ENCODE measurements around the gene TMEM191C. TPM values are rescaled to one million over a fixed set of nuclear protein-coding genes. Genes with fewer than 3 reads are reported as not detected.
"Not testable (repeated sequence)": the region's sequence is repeated elsewhere in the genome, so short reads cannot be mapped to it uniquely, and the experiment has no call there.

TMEM191C gene
- total RNA-seq, 1 donor from 2014 or later, result 4.8 TPM

- not testable (repeated sequence) for H3K36me3 ChIP-seq (ENCODE audit: control insufficient read depth, insufficient read depth, low read length); H3K27me3 ChIP-seq (ENCODE audit: control insufficient read depth, insufficient read depth, low read length); DNase-seq (ENCODE audit: low read depth); H3K4me3 ChIP-seq (ENCODE audit: low read depth, low read length)
Observed at GRCh38 chr22:21514117-21514516, 46.9 kb downstream of the TMEM191C start.

- DNase-seq (ENCODE audit: low read depth); H3K36me3 ChIP-seq (ENCODE audit: control insufficient read depth, insufficient read depth, low read length): not testable (repeated sequence)
Observed at GRCh38 chr22:21515234-21515633, 48.0 kb downstream of the TMEM191C start.

GRCh38 chr22:21516522-21516921 lies 49.3 kb downstream of the TMEM191C start:
- not testable (repeated sequence) for H3K36me3 ChIP-seq (ENCODE audit: control insufficient read depth, insufficient read depth, low read length); H3K27me3 ChIP-seq (ENCODE audit: control insufficient read depth, insufficient read depth, low read length); DNase-seq (ENCODE audit: low read depth); H3K4me3 ChIP-seq (ENCODE audit: low read depth, low read length)

More at GRCh38 chr22:21515234-21515633, 48.0 kb downstream of the TMEM191C start:
- H3K4me3 ChIP-seq (ENCODE audit: low read depth, low read length); H3K27me3 ChIP-seq (ENCODE audit: control insufficient read depth, insufficient read depth, low read length): not testable (repeated sequence)

- DNase-seq (ENCODE audit: low read depth); H3K4me3 ChIP-seq (ENCODE audit: low read depth, low read length); H3K36me3 ChIP-seq (ENCODE audit: control insufficient read depth, insufficient read depth, low read length); H3K27me3 ChIP-seq (ENCODE audit: control insufficient read depth, insufficient read depth, low read length): not testable (repeated sequence)
Observed at GRCh38 chr22:21516970-21517764, 50.0 kb downstream of the TMEM191C start.

Other genes with a start within 250 kb of the TMEM191C start
- 0.07 and 0.29 TPM in 2 replicates for gene RIMBP3B, start 83.6 kb upstream of the TMEM191C start, total RNA-seq
- 5.0 and 5.9 TPM in 2 replicates for gene HIC2, start 50.0 kb upstream of the TMEM191C start, total RNA-seq
- 0.29 and 0.48 TPM in 2 replicates for gene RIMBP3C, start 84.1 kb downstream of the TMEM191C start, total RNA-seq
- gene UBE2L3, start 100.3 kb downstream of the TMEM191C start, total RNA-seq, result 60.0 and 63.0 TPM in 2 replicates
- gene YDJC, start 162.6 kb downstream of the TMEM191C start, total RNA-seq, result 95.5 and 128 TPM in 2 replicates
- gene CCDC116, start 165.4 kb downstream of the TMEM191C start, total RNA-seq, result 0.38 TPM in 1 of 2 replicates, not detected in the other
- gene SDF2L1, start 174.9 kb downstream of the TMEM191C start, total RNA-seq, result 82.8 and 87.1 TPM in 2 replicates
- 34.6 and 41.1 TPM in 2 replicates for gene PPIL2, start 198.6 kb downstream of the TMEM191C start, total RNA-seq